ENCODE results near the gene ANO3. TPM values are rescaled to one million over a fixed set of nuclear protein-coding genes. Genes with fewer than 3 reads are reported as not detected.

ANO3 gene
- total RNA-seq, 2 experiments from 2014 or later = not detected

- CTCF ChIA-PET = no interaction called here
- TF ChIP-seq CTCF (IDR thresholded peaks at IDR 0.05) = no peak
Measured at GRCh38 chr11:26700574-26701235, 368.8 kb downstream of the ANO3 start.

GRCh38 chr11:26702406-26702805 is 370.5 kb downstream of the ANO3 start:
- H3K9me3 Mint-ChIP-seq = peaks cover 2% of the 10 kb centered on the region
- ATAC-seq = no peak

More at GRCh38 chr11:26700574-26701235, 368.8 kb downstream of the ANO3 start:
- Mint-ChIP-seq H3K27ac (no peak overlapping the region), H3K9me3 (peaks cover 2% of the 10 kb centered on the region), H3K4me1 (ENCODE audit: low read depth) (no peaks in the 10 kb centered on the region), H3K27me3 (no peaks in the 10 kb centered on the region), H3K4me3 (no peak overlapping the region), H3K36me3 (ENCODE audit: low read depth) (no peaks in the 10 kb centered on the region)
- DNase-seq = no peak
- no peak for ATAC-seq
- intact Hi-C loops (cut with micrococcal nuclease) = no loop called here
- POLR2A ChIA-PET = no interaction called here

GRCh38 chr11:26703411-26704191 is 371.7 kb downstream of the ANO3 start:
- Mint-ChIP-seq H3K27me3 (no peaks in the 10 kb centered on the region), H3K27ac (no peak overlapping the region), H3K36me3 (ENCODE audit: low read depth) (no peaks in the 10 kb centered on the region), H3K4me3 (no peak overlapping the region), H3K9me3 (no peaks in the 10 kb centered on the region), H3K4me1 (ENCODE audit: low read depth) (no peaks in the 10 kb centered on the region)
- no peak for DNase-seq
- POLR2A ChIA-PET = no interaction called here
- intact Hi-C loops (cut with micrococcal nuclease) = no loop called here
- CTCF ChIA-PET = no interaction called here
- no peak for TF ChIP-seq CTCF (IDR thresholded peaks at IDR 0.05)
- ATAC-seq = no peak

More at GRCh38 chr11:26702406-26702805, 370.5 kb downstream of the ANO3 start:
- ChIA-PET CTCF (no interaction called here), POLR2A (no interaction called here)
- no peak overlapping the region for H3K27ac Mint-ChIP-seq
- no peak for TF ChIP-seq CTCF (IDR thresholded peaks at IDR 0.05)
- no peaks in the 10 kb centered on the region for H3K36me3 Mint-ChIP-seq (ENCODE audit: low read depth)
- intact Hi-C loops (cut with micrococcal nuclease) = no loop called here
- DNase-seq = no peak
- H3K4me1 Mint-ChIP-seq (ENCODE audit: low read depth) = no peaks in the 10 kb centered on the region
- H3K4me3 Mint-ChIP-seq = no peak overlapping the region
- H3K27me3 Mint-ChIP-seq = no peaks in the 10 kb centered on the region

GRCh38 chr11:26704249-26704648 is 372.3 kb downstream of the ANO3 start:
- DNase-seq = no peak
- ATAC-seq = no peak
- Mint-ChIP-seq H3K27ac (no peak overlapping the region), H3K9me3 (no peaks in the 10 kb centered on the region), H3K4me1 (ENCODE audit: low read depth) (no peaks in the 10 kb centered on the region), H3K36me3 (ENCODE audit: low read depth) (no peaks in the 10 kb centered on the region), H3K4me3 (no peak overlapping the region), H3K27me3 (no peaks in the 10 kb centered on the region)
- intact Hi-C loops (cut with micrococcal nuclease) = no loop called here
- CTCF ChIA-PET = no interaction called here
- TF ChIP-seq CTCF (IDR thresholded peaks at IDR 0.05) = no peak
- POLR2A ChIA-PET = no interaction called here

GRCh38 chr11:26706181-26706580 is 374.3 kb downstream of the ANO3 start:
- no peak overlapping the region for H3K27ac Mint-ChIP-seq
- H3K9me3 Mint-ChIP-seq = no peaks in the 10 kb centered on the region
- no peak for TF ChIP-seq CTCF (IDR thresholded peaks at IDR 0.05)
- ATAC-seq = no peak
- intact Hi-C loops (cut with micrococcal nuclease) = no loop called here
- no peak for DNase-seq
- no peaks in the 10 kb centered on the region for H3K36me3 Mint-ChIP-seq (ENCODE audit: low read depth)
- CTCF ChIA-PET = no interaction called here
- no peaks in the 10 kb centered on the region for H3K27me3 Mint-ChIP-seq
- POLR2A ChIA-PET = no interaction called here
- H3K4me1 Mint-ChIP-seq (ENCODE audit: low read depth) = no peaks in the 10 kb centered on the region
- H3K4me3 Mint-ChIP-seq = no peak overlapping the region
